ENCODE measurements around the gene THSD8.

DNA sequence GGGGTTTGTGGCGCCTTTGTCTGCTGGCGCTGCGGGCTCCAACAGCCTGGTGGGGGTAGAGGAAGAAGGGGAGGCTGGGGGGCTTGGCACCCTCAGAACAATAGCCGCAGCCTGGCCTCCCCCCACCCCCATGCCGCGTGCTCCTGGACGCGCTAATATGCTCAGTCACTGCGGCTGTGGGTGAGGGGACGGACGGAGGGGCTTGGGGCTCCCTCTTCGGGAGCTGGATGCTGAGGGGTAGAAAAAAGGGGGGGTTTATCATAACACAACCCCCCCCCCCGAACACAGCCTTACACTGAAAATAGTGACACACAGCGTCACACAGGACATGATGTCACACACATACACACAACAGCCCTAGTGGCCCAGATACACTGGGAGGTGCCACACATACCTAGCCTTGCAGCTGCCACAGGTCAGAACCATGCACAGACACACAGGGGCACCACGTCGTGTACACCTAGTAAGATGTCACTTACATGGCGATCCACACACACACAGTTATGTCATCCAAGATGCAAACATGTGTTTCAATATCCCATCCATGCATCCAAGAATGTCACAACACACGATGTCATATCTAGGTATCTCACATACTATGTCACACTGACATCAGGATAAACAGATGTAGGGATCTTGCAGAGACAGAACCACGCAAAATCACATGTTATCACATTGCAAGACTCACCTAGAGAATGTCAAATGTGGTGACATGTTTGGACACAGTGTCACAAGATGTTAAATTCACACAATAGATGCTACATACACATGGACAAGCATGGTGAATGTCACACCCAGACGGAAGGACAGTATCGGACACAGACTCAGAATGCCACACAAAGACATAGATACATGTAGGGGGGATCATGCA lies 37.3 kb downstream of the THSD8 start:
- TF ChIP-seq, protein P1, sequence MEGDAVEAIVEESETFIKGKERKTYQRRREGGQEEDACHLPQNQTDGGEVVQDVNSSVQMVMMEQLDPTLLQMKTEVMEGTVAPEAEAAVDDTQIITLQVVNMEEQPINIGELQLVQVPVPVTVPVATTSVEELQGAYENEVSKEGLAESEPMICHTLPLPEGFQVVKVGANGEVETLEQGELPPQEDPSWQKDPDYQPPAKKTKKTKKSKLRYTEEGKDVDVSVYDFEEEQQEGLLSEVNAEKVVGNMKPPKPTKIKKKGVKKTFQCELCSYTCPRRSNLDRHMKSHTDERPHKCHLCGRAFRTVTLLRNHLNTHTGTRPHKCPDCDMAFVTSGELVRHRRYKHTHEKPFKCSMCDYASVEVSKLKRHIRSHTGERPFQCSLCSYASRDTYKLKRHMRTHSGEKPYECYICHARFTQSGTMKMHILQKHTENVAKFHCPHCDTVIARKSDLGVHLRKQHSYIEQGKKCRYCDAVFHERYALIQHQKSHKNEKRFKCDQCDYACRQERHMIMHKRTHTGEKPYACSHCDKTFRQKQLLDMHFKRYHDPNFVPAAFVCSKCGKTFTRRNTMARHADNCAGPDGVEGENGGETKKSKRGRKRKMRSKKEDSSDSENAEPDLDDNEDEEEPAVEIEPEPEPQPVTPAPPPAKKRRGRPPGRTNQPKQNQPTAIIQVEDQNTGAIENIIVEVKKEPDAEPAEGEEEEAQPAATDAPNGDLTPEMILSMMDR (IDR thresholded peaks at IDR 0.05) = no peak
- no peak for TF ChIP-seq EZH2 (IDR thresholded peaks at IDR 0.05; ENCODE audit: borderline replicate concordance, insufficient read depth, low read depth, low read length, poor library complexity, severe bottlenecking)
